GM21447 (cell line): ENCODE data around the gene MTNR1A.

Source experiments
- ATAC-seq: cut with Tn5 transposase; IDR thresholded peaks from one replicate; pipeline ENCODE4 v1.9.1; 2021; ENCODE audit not compliant: unreplicated experiment

Gene MTNR1A

DNA sequence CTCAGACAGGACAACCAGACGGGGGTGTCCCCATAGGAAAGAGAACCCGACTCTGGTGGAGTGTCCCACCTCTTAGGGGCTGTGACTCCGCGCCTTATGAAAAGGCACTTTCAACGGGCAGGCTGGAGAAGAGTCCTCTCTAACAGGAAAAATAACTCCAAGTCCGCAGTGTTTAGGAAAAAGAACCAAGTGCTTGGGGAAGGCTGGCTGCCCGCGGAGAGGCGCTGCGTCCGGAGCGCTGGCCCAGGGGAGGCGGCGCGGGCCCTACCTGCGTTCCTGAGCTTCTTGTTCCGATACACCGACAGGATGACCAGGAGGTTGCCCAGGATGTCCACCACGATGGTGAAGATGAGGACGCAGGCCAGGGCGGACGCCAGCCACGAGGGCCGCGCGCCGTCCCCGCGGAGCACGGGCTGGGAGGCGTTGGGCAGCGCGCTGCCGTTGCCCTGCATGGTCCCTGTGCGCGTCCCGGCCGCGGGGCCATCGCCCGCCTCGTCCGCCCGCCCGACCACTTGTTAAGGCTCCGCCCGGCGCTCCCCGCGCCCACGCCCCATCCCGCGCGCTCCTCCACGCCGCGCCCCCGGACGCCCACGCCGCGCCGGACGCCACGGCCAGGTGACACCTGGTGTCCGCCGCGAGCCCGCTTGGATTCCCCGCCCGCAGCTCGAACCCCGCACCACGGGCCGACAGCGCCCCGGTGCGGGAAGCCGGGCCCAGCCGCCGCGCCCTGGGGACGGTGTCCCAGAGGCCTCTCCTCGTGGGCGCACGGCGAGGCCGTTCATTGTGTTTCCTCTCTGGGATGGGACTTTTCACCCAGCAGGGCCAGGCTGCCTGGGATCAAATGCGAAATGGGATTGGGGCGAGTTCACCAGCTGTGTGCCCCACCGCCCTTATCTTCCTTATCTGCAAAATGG, at the start of gene MTNR1A:
MTNR1A (minus strand) TSS at position 654 of the 914 bp plus-strand sequence; CDS start at position 452, 202 bp downstream.
- ATAC-seq: no peak

DNA sequence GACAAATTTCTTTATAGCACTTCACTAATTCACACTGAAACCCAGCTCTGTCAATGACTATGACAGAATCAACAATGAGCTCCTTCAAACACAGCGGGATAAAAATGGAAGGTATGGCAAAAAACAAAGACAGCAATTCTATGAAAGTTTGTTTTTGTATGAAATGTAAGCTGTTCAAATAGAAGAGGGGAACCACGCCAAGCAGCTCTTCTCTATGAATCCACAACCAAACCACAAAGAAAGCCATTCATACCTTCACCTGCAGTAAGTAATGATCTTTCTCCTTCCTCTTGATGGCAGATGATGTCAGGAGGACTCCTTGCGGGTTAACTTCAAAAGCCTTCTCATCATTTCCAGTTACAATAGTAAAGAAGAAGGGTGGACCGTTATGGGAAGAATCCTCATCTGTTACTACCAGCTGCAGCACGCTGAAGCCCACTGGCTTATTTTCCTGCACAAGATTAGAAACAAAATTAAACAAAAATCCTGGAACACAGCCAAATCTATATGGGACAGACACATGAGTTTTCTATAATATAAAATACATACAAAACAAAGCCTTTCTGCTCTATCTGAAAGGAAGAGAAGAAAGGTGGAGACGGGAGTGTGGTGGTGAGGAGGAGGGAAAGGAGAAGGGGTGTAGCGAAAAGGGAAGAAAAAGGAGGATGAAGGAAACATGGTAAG, 48.9 kb upstream of the MTNR1A start:
- no peak for ATAC-seq

DNA sequence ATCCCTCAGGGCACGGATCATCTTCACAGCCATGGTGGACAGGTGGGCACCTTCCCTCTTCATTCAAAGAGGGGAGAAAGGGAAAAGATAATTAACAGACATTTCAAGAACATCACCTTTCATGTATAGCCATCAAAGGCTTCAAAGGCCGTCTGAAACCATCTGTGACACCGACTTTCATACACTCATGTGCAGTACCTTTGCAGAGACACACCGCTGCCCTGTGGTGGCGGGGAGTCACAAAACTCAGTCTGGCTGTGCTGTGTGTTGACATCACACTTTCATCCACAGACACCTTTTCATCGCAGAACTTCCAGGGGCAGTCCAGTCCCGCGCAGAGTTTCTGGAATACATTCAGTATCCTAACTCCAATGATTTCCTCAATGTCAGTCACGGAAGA, 47.6 kb upstream of the MTNR1A start:
- ATAC-seq: no peak

DNA sequence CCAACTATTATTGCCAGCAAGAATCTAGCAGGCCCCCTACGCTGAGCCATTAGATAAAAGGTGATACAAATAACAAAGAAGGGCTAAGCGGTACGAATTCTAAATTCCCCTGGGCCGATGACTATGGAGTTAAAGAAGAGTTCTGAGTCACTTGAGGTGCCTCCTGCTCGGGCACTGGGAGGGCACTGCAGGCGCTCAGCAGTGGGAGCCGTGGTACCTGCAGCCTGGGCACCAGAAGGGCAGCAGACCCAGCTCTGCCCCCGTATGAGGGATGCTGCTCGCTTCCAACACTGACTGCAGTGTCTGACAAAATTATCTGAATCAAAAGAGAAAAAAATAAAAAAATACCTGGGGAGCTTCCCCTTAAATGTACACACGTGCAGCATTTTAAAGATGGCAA, 44.1 kb upstream of the MTNR1A start:
- no peak for ATAC-seq

DNA sequence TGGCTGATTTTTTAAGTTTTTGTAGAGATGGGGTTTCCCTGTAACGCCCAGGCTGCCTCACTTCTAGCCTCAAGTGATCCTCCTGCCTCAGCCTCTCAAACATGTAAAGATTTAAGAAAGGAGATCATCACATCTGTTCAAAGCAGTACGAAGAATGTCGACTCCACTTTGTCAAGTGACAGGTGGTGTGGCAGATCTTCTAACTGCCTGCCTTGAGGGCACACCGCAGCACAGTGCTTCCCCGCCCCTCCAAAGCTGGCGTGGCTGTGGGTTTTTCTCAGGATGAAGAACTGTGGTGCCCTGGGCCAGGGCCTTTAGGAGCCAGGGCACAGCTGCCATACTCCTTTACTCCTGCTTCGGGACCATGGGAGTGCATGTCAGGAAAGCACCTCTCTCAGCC, 43.3 kb upstream of the MTNR1A start:
- no peak for ATAC-seq

DNA sequence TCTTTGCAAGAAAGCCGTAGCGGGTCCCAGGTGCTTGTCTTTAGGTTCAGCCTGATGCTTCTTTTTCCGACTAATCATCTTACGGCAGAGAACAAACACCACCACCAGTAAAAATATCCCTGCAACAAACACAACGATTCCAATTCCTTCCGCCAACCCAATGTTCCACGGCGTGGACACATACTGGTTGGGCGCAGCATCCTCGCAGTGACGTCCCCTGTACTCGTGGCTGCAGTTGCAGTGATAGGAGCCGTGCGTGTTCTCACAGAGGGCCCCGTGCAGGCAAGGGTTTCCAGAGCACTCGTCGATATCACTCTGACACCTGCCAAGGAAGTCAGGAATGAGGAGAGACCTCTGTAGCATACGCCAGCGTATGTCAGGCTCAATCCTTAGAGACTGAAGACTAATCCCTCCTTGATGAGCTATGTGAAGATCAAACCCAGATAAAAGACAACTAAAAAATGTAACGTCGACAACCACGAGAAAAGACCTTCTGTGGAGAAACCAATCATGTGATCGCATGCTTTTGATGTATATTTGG, 41.6 kb upstream of the MTNR1A start:
- ATAC-seq: no peak

DNA sequence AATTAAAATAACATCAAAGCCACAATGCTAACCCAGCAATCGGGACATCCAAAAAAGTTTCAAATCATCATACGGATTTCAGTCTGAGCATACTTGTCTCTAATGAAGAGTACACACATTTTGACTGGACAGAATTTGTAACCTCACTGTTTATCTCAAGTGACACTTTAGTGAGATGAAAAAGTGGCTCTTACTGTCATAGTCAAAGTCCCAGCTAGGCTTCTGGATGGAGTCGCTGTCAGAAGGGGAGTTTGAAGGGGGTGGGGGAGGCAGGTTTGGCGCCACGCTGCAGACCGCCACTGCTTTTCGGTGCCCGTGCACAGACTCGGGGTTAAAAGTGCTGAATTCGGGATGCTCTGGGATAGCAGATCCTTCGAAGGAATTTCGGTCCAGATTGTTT, 41.0 kb upstream of the MTNR1A start:
- no peak for ATAC-seq

DNA sequence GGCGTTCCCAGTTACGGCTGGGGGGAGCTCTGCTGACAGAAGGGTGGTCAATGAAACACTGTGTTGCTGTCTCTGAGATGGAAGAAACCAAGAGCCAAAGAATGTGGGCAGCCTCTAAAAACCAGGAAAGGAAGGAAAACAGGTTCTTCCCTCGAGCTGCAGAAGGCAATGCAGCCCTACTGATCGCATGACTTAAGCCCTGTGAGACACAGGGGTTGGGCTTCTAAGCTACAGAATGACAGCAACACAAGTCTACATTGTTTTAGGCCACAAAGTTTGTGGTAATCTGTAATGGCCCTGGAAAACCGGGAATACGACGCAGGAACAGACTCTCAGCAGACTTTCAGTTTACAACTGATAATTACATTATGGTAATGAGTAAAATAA, 38.2 kb upstream of the MTNR1A start:
- no peak for ATAC-seq

DNA sequence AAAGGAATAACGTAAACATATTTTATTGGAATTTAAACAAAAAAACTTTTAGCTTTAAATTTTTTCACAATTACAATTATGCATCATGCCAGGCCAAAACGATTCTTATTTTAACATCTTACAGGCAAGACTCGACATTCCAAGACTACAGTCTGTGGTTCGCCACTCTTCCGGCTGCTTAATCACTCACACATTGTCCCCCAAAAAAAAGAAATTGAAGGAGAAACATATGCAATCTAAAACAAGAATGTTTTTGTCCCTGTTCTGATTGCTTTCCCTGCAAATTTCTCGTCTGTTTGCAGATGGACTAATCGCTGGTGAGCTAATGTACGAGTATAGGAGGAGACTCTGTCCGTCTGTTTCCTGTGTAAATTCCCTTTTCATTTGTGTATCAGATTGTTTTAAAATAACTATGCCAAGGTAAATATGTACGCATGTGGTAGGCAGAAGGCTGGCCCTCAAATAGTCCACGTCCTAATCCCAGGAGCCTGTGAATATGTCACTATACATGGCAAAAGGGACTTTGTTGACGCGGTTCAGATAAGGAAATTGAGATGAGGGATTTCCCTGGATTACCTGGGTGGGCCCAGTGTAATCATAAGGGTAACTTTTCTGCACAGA, 37.7 kb upstream of the MTNR1A start:
- no peak for ATAC-seq

DNA sequence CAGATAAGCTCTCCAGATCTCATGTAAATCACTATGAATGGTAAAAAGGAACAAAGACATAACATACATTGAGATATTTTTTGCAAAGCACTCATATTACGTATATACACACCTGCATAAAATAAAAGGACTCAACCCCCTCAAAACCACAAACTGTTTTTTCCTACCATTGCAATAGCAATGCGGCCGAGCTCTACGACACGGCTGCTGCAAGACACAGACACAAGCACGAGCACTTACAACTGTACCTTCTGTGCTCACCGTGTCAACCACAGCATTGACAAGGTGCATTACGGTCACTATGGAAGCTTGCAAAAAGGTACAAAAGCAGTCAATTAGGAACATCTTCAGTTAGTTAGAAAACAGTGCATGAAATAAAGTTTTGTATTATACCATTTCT, 37.1 kb upstream of the MTNR1A start:
- no peak for ATAC-seq

DNA sequence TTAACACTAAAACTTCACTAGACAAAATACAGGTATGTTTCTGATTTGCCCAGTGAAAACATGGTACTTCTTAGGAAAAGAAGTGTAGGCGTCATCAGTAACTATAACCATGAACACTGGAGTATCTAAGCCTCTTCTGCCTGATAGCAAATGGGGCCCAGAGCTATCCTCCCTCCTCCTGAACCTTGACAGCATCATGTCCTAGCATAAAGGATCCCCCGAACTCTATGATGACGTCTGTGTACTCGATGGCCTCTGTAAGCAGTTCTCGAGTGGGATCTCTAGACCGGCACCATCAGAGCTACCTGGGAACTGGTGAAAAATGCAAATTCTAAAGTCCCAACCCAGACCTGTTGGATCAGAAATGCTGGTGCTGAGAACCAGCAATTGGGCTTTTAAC, 36.3 kb upstream of the MTNR1A start:
- ATAC-seq: no peak

DNA sequence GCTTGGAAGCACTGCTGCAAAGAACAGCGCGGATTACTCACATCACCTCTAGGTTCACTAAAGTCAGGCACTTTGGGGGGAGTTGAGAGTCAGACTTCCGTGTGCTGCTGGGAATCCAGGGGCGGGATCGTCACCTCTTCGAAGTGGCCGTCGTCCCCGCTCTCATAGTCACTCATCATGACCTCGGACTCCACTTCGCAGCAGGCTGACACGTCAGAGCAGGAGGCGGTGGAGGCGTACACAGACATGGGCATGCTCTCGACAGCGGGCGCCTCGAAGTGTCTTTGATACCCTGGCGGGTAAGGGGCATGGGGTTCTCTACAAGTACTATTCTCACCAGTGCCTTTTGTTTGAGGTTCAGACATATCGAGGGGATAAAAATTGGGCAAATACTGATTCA, 33.1 kb upstream of the MTNR1A start:
- no peak for ATAC-seq

DNA sequence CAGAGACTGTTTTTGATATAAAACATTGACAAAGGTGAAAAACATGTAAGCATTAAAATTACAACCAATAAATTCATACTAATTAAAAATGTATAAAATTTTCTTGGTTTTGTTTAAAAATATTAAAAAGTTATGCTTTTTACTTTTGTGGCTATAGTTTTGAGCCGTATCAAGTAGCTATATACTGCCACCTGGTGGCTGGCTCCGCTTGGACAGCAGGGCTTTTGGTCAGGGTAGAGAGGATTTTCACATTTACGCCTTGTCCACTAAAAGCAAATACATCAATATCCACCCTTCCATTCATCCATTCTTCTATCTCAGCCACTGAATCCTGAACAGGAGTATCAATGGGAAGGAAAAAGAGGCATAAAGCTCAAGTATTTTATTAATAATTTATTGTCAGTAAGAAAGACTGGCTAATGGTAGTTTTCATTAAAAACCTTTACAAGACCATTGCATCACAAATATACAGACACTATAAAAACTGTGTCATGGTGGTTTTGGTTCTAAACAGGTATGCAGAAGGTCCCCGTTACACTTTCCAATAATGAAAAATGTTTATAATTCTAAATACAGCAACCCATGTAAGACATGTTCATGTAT, 32.1 kb upstream of the MTNR1A start:
- ATAC-seq: no peak

DNA sequence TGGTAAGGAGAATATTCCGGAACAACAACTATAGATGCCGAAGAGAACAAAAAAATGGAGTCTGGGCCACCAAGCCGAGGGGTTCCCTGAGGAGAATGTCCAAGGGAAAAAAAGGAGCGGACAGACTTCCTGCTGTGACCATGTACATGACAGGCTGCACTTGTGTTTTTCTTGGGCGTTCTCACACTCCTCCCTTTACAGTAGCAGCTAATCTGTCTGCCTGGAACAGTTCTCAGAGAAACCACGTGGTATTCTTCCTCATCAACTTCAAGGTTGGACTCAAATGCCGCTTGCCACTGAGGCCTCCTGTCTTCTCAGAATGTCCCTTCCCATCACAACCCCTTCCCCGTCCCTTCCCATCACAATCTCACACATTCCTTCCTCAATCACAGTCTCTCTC, 30.8 kb upstream of the MTNR1A start:
- ATAC-seq: no peak

DNA sequence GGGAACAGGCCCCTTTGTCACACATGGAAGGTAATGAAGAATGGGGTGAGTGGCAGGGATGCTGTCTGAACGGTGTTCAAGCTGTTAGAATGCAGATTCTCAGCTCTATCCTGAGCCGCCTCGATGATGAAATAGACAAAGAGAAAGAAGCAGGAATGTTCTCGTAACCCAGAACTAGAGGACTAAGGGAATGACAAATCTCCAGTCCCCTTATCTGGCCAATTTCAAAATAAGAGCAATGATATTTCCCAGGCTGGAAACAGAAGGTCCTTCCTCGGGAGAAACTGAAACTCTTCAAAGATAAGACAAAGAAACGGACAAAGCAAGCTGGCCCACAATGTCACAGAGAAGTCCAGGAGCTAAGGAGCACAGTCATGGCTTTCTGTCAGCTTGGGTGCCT, 29.5 kb upstream of the MTNR1A start:
- no peak for ATAC-seq

DNA sequence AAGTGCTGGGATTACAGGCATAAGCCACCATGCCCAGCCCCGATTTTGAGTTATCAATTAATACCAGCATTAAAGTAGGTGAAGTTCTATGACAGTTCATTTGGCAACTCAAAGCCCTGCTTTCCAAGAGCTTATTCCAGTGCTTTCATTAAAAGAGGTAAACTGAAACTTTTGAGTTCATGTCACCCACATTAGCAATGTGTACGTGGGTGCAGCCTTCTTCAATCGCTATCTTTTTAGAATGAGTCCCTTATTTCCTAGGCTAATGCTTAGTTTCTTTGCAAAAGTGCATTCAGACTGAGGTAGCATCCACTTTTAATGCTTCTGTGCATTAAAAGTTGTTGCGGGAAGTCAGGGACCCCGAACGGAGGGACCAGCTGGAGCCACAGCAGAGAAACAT, 26.1 kb upstream of the MTNR1A start:
- ATAC-seq: no peak

DNA sequence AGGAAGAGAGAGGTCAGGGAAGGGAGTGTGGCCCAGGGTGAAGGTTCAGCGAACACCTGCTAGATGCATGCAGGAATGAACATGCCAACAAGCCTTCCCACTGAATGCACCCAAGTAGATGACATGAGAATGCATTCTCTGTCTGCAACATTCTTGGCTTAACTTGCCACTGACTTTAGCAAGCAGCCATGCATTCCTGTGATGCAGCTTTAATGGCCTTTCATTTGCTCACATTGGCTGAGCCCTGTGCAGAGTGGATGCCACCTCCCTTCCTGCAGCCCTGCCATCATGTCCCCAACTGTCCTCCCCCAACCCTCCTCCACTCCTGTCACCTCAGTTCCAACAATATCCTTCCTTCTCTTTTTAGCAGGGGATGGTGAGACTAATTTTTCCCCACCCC, 25.3 kb upstream of the MTNR1A start:
- no peak for ATAC-seq

DNA sequence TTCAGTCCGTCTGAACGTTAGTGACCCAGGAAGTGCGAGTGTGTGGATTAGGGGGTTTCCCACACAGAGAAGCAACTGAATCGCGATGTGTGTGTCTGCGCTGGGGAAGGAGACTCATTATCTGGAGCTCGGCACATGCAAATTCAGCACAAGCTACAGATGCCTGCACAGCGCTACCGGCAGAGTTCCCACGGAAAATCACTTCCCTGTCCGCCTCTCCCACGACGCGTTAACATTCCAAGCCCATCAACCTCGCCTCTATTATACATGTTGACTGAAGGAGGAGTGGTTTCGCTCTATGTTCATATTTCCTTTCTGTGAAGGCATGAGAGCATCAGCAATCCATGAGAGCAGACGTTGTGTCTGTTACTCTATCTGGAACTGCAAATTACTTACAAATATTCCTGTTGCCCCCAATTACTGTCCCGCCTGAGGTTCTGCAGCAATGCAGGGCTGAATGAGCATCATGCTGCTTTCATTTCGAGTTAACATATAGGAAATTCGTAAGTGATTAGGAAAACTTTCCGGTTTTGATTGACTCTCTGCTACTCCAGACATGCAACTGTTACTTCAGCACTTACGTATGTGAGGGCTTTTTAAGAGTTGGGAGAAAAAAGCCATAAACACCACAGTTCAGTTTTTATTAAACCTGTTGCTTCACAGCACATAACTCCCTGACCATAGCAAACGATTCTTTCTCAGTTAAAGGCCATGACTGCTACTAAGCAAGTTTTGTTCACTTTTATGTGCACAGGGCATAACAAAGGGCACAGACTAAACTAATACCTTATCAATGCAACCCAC, 15.0 kb upstream of the MTNR1A start:
- ATAC-seq: no peak

DNA sequence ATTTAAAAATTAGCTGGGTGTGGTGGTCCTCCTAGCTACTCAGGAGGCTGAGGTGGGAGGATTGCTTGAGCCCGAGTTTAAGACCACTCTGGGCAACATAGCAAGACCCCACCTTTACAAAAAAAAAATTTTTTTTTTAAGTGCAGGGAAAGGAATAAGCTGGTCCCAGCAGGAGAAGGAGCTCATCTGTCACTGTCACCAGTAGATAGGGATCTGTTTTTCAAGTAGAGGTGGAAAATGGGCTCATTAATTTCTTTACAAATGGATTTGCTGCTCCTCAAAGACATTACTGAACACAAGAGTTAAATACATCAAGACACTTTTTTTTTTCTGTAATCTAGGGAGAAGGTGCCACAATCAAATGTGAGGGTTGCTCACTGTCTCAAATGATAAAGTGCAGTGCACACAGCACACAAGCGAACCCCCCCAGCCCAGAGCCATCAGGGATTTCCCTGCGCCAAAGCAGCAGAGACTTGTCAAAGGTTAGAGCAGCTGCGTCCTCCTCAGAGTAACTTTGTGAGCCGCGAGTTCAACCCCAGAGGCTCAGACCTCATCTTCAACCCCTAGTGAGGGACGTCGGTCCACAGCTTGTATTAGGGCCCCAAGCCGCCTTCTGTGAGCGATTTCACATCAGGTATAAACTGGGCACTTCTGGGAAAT, 14.3 kb upstream of the MTNR1A start:
- no peak for ATAC-seq

DNA sequence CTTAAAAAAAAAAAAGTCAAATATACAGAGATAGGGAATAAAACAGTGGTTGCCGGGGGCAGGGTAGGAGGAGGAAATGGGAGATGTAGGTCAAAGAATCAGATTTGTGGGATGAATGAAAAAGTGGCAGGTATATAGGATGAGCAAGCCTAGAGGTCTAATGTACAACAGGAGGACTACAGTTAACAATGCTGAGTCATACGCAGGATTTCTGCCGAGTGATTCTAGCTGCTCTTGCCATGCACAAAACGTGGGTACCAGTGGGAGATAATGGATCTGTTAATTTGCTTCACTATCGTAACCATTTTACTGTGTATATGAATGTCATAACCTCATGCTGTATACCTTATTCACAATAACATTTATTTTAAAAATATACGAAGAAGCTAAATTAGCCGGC, 10.7 kb upstream of the MTNR1A start:
- ATAC-seq: no peak
